Adrenal gland (tissue), 12 donors: ENCODE measurements around the gene LYZ. TPM values are rescaled to one million over a fixed set of nuclear protein-coding genes. Genes with fewer than 3 reads are reported as not detected.

ENCODE experiments used
- DNase-seq, 7 donors: peaks; one replicate each; pipeline ENCODE4 v3.0.0-alpha.2; 2019 to 2020
- H3K27ac ChIP-seq, 5 donors: fragments of 200-600 bp; sonication (generic) in 4 of 5; 1 replicate in 3 of 5; 2 replicates in 2 of 5; pipeline versions ENCODE4 v1.5.1 to v1.8.0; 2016 to 2020; ENCODE audit warnings: mild to moderate bottlenecking in 1 of 5
- H3K27me3 ChIP-seq: fragments of 200-600 bp; 2 replicates; pipeline ENCODE4 v1.8.0; 2021
- H3K36me3 ChIP-seq, 2 donors: fragments of 200-600 bp; replicated peaks in 1 of 2; 1 replicate in 1 of 2; 2 replicates in 1 of 2; pipeline versions ENCODE4 v1.5.1 to v1.8.0; 2018 to 2022
- H3K4me1 ChIP-seq, 2 donors: fragments of 200-600 bp; replicated peaks in 1 of 2; 1 replicate in 1 of 2; 2 replicates in 1 of 2; pipeline versions ENCODE4 v1.5.1 to v1.8.0; 2018 to 2021
- H3K4me3 ChIP-seq, 4 donors: fragments of 200-600 bp; sonication (generic) in 3 of 4; one replicate each; pipeline ENCODE4 v1.5.1; 2016 to 2018
- H3K9me3 ChIP-seq, 3 donors: fragments of 200-600 bp; sonication (generic) in 1 of 3; replicated peaks in 1 of 3; 1 replicate in 2 of 3; 2 replicates in 1 of 3; pipeline versions ENCODE4 v1.5.1 to v1.8.0; 2016 to 2021
- POLR2A ChIP-seq, 2 donors: fragments of 450-650 bp; IDR thresholded peaks; one replicate each; pipeline ENCODE4 v1.6.1; 2017; ENCODE audit warnings: antibody characterized with exemption in 2 of 2, mild to moderate bottlenecking in 2 of 2, moderate library complexity in 1 of 2
- WGBS, 4 donors: extraction: QIAGEN DNeasy Blood & Tissue Kit in 2 of 4; methylation state at CpG; one replicate each; pipeline versions ENCODE4 v1.1.5 to v1.1.7; 2013 to 2017; 5-methylcytosine and 5-hydroxymethylcytosine counted together
- intact Hi-C, 2 donors: fragments of 100-400 bp; cut with DNase I; formaldehyde crosslinking; loops; one replicate each; pipeline versions ENCODE4 v1.14.1 to v1.15.0; 2022 to 2023
- polyA plus RNA-seq, 3 donors: library from polyadenylated mRNA; stranded (reverse); fragments of 200-250 nt in 2 of 3; fragments of 350-450 nt in 1 of 3; fragmentation: Illumina TruSeq in 1 of 3; extraction: RNeasy Lipid Tissue Mini Kit (QIAGEN cat#74804) in 1 of 3; gene quantifications; one replicate each; pipeline ENCODE4 v1.2.3, GENCODE V29; 2013 to 2014
- total RNA-seq, 9 donors: library from RNA; depleted of rRNA in 4 of 9; stranded (reverse); fragments of >200 nt in 4 of 9; fragments of 120-200 nt in 1 of 9; fragmentation: NEBNext Ultra II Directional in 1 of 9; extraction: Animal tissue kit (Norgen Biotek cat#: 25700) in 1 of 9; gene quantifications; one replicate each; pipeline versions ENCODE4 v1.1.0 to v1.2.4, GENCODE V29; 2013 to 2023
- TF ChIP-seq, protein P1 (sequence below), 6 experiments: fragments of 450-650 bp in 4 of 6; fragments of 200-600 bp in 2 of 6; sonication (generic) in 1 of 6; IDR thresholded peaks; 1 replicate in 5 of 6; 2 replicates in 1 of 6; pipeline versions ENCODE4 v1.5.1 to v1.8.0; 2016 to 2021; ENCODE audit warnings: antibody characterized with exemption in 6 of 6, mild to moderate bottlenecking in 2 of 6, moderate library complexity in 1 of 6
- donor health status: healthy with polysubstance abuse.
- donor health status: Bipolar disorder and iron deficiency.
- donor health status: DM: yes; HTN: yes; CAD: no.
- donor health status: DM: no; HTN: no; CAD: no.
- donor health status: DM: no; HTN: no; CAD: no.
- donor health status: DM: yes; HTN: yes; CAD: no.

LYZ gene
- total and polyA plus RNA-seq, 12 donors: 8.2 to 98.5 (median 28.6) TPM

GRCh38 chr12:69350777-69351176, 2.6 kb downstream of the LYZ start:
- H3K4me1 ChIP-seq: no peaks in the 10 kb centered on the region
- no peaks in the 10 kb centered on the region for H3K27me3 ChIP-seq
- no peaks in the 10 kb centered on the region for H3K36me3 ChIP-seq
- no peak overlapping the region for H3K27ac ChIP-seq
- 65 to 86% (median 82%) methylated on average over 1 of the region's 1 CpG for WGBS, 4 donors
- no peak for DNase-seq
- no peaks in the 10 kb centered on the region for H3K9me3 ChIP-seq
- no peak overlapping the region for H3K4me3 ChIP-seq
- TF ChIP-seq, protein P1, sequence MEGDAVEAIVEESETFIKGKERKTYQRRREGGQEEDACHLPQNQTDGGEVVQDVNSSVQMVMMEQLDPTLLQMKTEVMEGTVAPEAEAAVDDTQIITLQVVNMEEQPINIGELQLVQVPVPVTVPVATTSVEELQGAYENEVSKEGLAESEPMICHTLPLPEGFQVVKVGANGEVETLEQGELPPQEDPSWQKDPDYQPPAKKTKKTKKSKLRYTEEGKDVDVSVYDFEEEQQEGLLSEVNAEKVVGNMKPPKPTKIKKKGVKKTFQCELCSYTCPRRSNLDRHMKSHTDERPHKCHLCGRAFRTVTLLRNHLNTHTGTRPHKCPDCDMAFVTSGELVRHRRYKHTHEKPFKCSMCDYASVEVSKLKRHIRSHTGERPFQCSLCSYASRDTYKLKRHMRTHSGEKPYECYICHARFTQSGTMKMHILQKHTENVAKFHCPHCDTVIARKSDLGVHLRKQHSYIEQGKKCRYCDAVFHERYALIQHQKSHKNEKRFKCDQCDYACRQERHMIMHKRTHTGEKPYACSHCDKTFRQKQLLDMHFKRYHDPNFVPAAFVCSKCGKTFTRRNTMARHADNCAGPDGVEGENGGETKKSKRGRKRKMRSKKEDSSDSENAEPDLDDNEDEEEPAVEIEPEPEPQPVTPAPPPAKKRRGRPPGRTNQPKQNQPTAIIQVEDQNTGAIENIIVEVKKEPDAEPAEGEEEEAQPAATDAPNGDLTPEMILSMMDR (IDR thresholded peaks at IDR 0.05): no peak
- TF ChIP-seq POLR2A (IDR thresholded peaks at IDR 0.05): no peak
- intact Hi-C loops: no loop called here

GRCh38 chr12:69351462-69352236, 3.5 kb downstream of the LYZ start:
- H3K9me3 ChIP-seq: no peaks in the 10 kb centered on the region
- no peaks in the 10 kb centered on the region for H3K4me1 ChIP-seq
- H3K27ac ChIP-seq: no peak overlapping the region
- WGBS, 4 donors: 61 to 79% (median 71%) methylated on average over 2 of the region's 2 CpGs
- H3K27me3 ChIP-seq: no peaks in the 10 kb centered on the region
- H3K4me3 ChIP-seq: no peak overlapping the region
- no peak for DNase-seq
- H3K36me3 ChIP-seq: no peaks in the 10 kb centered on the region
- intact Hi-C loops: no loop called here
- no peak for TF ChIP-seq POLR2A (IDR thresholded peaks at IDR 0.05)
- TF ChIP-seq, protein P1 (IDR thresholded peaks at IDR 0.05): no peak

DNA sequence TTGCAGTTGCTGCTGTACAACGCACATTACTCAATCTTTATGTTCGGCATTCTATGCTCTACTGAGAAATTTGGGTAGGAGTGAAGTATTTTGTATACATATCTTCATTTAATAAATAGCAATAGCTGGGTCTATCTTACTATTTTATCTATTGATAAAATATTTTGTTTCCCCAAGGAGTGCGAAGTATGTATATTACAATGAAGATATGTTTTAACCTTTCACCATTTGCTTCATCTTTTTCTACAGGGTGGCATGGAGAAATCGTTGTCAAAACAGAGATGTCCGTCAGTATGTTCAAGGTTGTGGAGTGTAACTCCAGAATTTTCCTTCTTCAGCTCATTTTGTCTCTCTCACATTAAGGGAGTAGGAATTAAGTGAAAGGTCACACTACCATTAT, 4.7 kb downstream of the LYZ start:
- H3K9me3 ChIP-seq: no peaks in the 10 kb centered on the region
- 78 to 85% (median 84%) methylated on average over 5 of the region's 5 CpGs for WGBS, 4 donors
- TF ChIP-seq, protein P1 (IDR thresholded peaks at IDR 0.05): no peak
- no peak for TF ChIP-seq POLR2A (IDR thresholded peaks at IDR 0.05)
- H3K27ac ChIP-seq: no peak overlapping the region
- peaks cover 0 to 2% of the 10 kb centered on the region in 2 donors for H3K4me1 ChIP-seq
- no peak for DNase-seq
- H3K27me3 ChIP-seq: no peaks in the 10 kb centered on the region
- intact Hi-C loops: no loop called here
- no peaks in the 10 kb centered on the region for H3K36me3 ChIP-seq
- H3K4me3 ChIP-seq: no peak overlapping the region

GRCh38 chr12:69354172-69354555, 6.0 kb downstream of the LYZ start:
- DNase-seq: no peak
- TF ChIP-seq POLR2A (IDR thresholded peaks at IDR 0.05): no peak
- TF ChIP-seq, protein P1 (IDR thresholded peaks at IDR 0.05): no peak
- Histone ChIP-seq H3K4me1 (peaks cover 0 to 8% of the 10 kb centered on the region in 2 donors), H3K27me3 (no peaks in the 10 kb centered on the region), H3K9me3 (no peaks in the 10 kb centered on the region), H3K27ac (no peak overlapping the region), H3K4me3 (no peak overlapping the region), H3K36me3 (no peaks in the 10 kb centered on the region)
- WGBS, 4 donors: 76 to 92% (median 81%) methylated on average over 1 of the region's 1 CpG
- intact Hi-C loops: no loop called here
